HEK293 (cell line): ENCODE measurements around the gene CASP7.

Experiments used
- CTCF ChIA-PET: fragments of 350-600 bp; formaldehyde crosslinking; extraction: SDS; loops from one replicate; lab custom pipeline; 2021; ENCODE audit warnings: antibody characterized with exemption; lab: Yijun Ruan, JAX
- POLR2A ChIA-PET: fragments of 300-600 bp; formaldehyde crosslinking; extraction: SDS; loops from one replicate; lab custom pipeline; 2020; ENCODE audit warnings: antibody characterized with exemption, inconsistent platforms; lab: Yijun Ruan, JAX
- H3K27ac ChIP-seq: fragments of 200-500 bp; sonication (Bioruptor generic); 2 replicates; pipeline ENCODE4 v1.5.1; 2014; ENCODE audit warnings: low read depth, low read length, control low read depth, inconsistent platforms; ENCODE audit errors: extremely low read depth
- H3K36me3 ChIP-seq, 2 experiments: fragments of 200-500 bp in 1 of 2; sonication (Bioruptor generic) in 1 of 2; 1 replicate in 1 of 2; 2 replicates in 1 of 2; pipeline ENCODE4 v1.5.1; 2014 to 2017; ENCODE audit warnings: inconsistent platforms in 2 of 2, low read length in 2 of 2; ENCODE audit not compliant: control insufficient read depth in 2 of 2, insufficient read depth in 1 of 2
- H3K4me1 ChIP-seq: fragments of 200-500 bp; sonication (Bioruptor generic); 2 replicates; pipeline ENCODE4 v1.5.1; 2014; ENCODE audit warnings: mild to moderate bottlenecking, low read length, inconsistent platforms; ENCODE audit not compliant: control insufficient read depth, insufficient read depth
- H3K4me3 ChIP-seq: 2 replicates; pipeline ENCODE4 v1.5.1; 2011; ENCODE audit warnings: low read depth, mild to moderate bottlenecking, control low read depth, low read length, moderate library complexity
- H3K9me3 ChIP-seq: fragments of 200-500 bp; sonication (Bioruptor generic); 2 replicates; pipeline ENCODE4 v1.5.1; 2014; ENCODE audit warnings: low read depth, low read length, inconsistent platforms; ENCODE audit not compliant: control insufficient read depth, insufficient read depth
- EGR2 ChIP-seq: fragments of 450-650 bp; formaldehyde crosslinking; IDR thresholded peaks from 2 replicates; pipeline ENCODE4 v1.5.1; 2016; ENCODE audit warnings: low read depth, missing biosample characterization, missing genetic modification characterization
- FEZF1 ChIP-seq: fragments of 450-650 bp; formaldehyde crosslinking; IDR thresholded peaks from 2 replicates; pipeline ENCODE4 v1.5.1; 2016; ENCODE audit warnings: missing biosample characterization, missing genetic modification characterization
- GLI2 ChIP-seq: fragments of 450-650 bp; formaldehyde crosslinking; IDR thresholded peaks from 2 replicates; pipeline ENCODE4; 2017; ENCODE audit warnings: missing biosample characterization, missing genetic modification characterization, low read depth, borderline replicate concordance
- GLI4 ChIP-seq: fragments of 450-650 bp; formaldehyde crosslinking; IDR thresholded peaks from 2 replicates; pipeline ENCODE4 v1.5.1; 2016; ENCODE audit warnings: missing biosample characterization, missing genetic modification characterization
- KLF16 ChIP-seq: fragments of 450-650 bp; formaldehyde crosslinking; IDR thresholded peaks from 2 replicates; pipeline ENCODE4 v1.5.1; 2017; ENCODE audit warnings: missing biosample characterization, missing genetic modification characterization
- KLF7 ChIP-seq: fragments of 450-650 bp; formaldehyde crosslinking; IDR thresholded peaks from 2 replicates; pipeline ENCODE4 v1.5.1; 2016; ENCODE audit warnings: missing biosample characterization, missing genetic modification characterization, borderline replicate concordance
- SCRT1 ChIP-seq: fragments of 450-650 bp; formaldehyde crosslinking; IDR thresholded peaks from 2 replicates; pipeline ENCODE4 v1.5.1; 2016; ENCODE audit warnings: missing biosample characterization, missing genetic modification characterization, borderline replicate concordance
- SCRT2 ChIP-seq: fragments of 450-650 bp; formaldehyde crosslinking; IDR thresholded peaks from 2 replicates; pipeline ENCODE4 v1.5.1; 2016; ENCODE audit warnings: missing biosample characterization, missing genetic modification characterization
- SETDB1 ChIP-seq: IDR thresholded peaks from one replicate; pipeline ENCODE4 v1.6.1; 2017; ENCODE audit warnings: mild to moderate bottlenecking, low read length, moderate library complexity, mixed read lengths; ENCODE audit not compliant: insufficient read length
- SP7 ChIP-seq: fragments of 450-650 bp; formaldehyde crosslinking; IDR thresholded peaks from 2 replicates; pipeline ENCODE4 v1.5.1; 2016; ENCODE audit warnings: missing biosample characterization, missing genetic modification characterization
- TRIM28 ChIP-seq: IDR thresholded peaks from 2 replicates; pipeline ENCODE4 v1.6.1; 2011; ENCODE audit warnings: low read length, control low read depth, borderline replicate concordance
- YY2 ChIP-seq: fragments of 450-650 bp; formaldehyde crosslinking; IDR thresholded peaks from 2 replicates; pipeline ENCODE4 v1.5.1; 2016; ENCODE audit warnings: missing biosample characterization, missing genetic modification characterization
- ZBTB17 ChIP-seq: fragments of 450-650 bp; formaldehyde crosslinking; IDR thresholded peaks from 2 replicates; pipeline ENCODE4 v1.5.1; 2016; ENCODE audit warnings: missing biosample characterization, missing genetic modification characterization
- ZBTB20 ChIP-seq: fragments of 450-650 bp; formaldehyde crosslinking; IDR thresholded peaks from 2 replicates; pipeline ENCODE4 v1.5.1; 2016; ENCODE audit warnings: missing biosample characterization, missing genetic modification characterization
- ZFP69B ChIP-seq: fragments of 450-650 bp; formaldehyde crosslinking; IDR thresholded peaks from 2 replicates; pipeline ENCODE4 v1.5.1; 2016; ENCODE audit warnings: missing biosample characterization, missing genetic modification characterization
- ZNF10 ChIP-seq: fragments of 450-650 bp; formaldehyde crosslinking; IDR thresholded peaks from 2 replicates; pipeline ENCODE4 v1.5.1; 2017; ENCODE audit warnings: missing biosample characterization, missing genetic modification characterization
- ZNF112 ChIP-seq: fragments of 450-650 bp; formaldehyde crosslinking; IDR thresholded peaks from 2 replicates; pipeline ENCODE4 v1.5.0; 2017; ENCODE audit warnings: missing biosample characterization, missing genetic modification characterization
- ZNF132 ChIP-seq: fragments of 450-650 bp; formaldehyde crosslinking; IDR thresholded peaks from 2 replicates; pipeline ENCODE4 v1.5.1; 2017; ENCODE audit warnings: missing biosample characterization, missing genetic modification characterization, borderline replicate concordance
- ZNF23 ChIP-seq: fragments of 450-650 bp; formaldehyde crosslinking; IDR thresholded peaks from 2 replicates; pipeline ENCODE4 v1.5.1; 2016; ENCODE audit warnings: missing biosample characterization, missing genetic modification characterization, borderline replicate concordance
- ZNF302 ChIP-seq: fragments of 450-650 bp; formaldehyde crosslinking; IDR thresholded peaks from 2 replicates; pipeline ENCODE4 v1.5.1; 2016; ENCODE audit warnings: missing biosample characterization, missing genetic modification characterization, low read depth
- ZNF324 ChIP-seq: fragments of 450-650 bp; formaldehyde crosslinking; IDR thresholded peaks from 2 replicates; pipeline ENCODE4 v1.5.1; 2016; ENCODE audit warnings: missing biosample characterization, missing genetic modification characterization
- ZNF530 ChIP-seq: fragments of 450-650 bp; formaldehyde crosslinking; IDR thresholded peaks from 2 replicates; pipeline ENCODE4 v1.5.1; 2016; ENCODE audit warnings: low read depth, missing biosample characterization, missing genetic modification characterization
- ZNF558 ChIP-seq: fragments of 450-650 bp; formaldehyde crosslinking; IDR thresholded peaks from 2 replicates; pipeline ENCODE4 v1.5.1; 2016; ENCODE audit warnings: missing biosample characterization, missing genetic modification characterization
- ZNF623 ChIP-seq: fragments of 450-650 bp; formaldehyde crosslinking; IDR thresholded peaks from 2 replicates; pipeline ENCODE4 v1.5.1; 2016; ENCODE audit warnings: missing biosample characterization, missing genetic modification characterization
- ZNF629 ChIP-seq: fragments of 450-650 bp; formaldehyde crosslinking; IDR thresholded peaks from 2 replicates; pipeline ENCODE4 v1.5.1; 2017; ENCODE audit warnings: missing biosample characterization, missing genetic modification characterization
- ZNF677 ChIP-seq: fragments of 450-650 bp; IDR thresholded peaks from 2 replicates; pipeline ENCODE4 v1.5.0; 2018; ENCODE audit warnings: missing biosample characterization, mild to moderate bottlenecking, missing genetic modification characterization, moderate library complexity
- ZNF785 ChIP-seq: fragments of 450-650 bp; formaldehyde crosslinking; IDR thresholded peaks from 2 replicates; pipeline ENCODE4 v1.5.1; 2016; ENCODE audit warnings: missing biosample characterization, missing genetic modification characterization
- ZNF837 ChIP-seq: fragments of 450-650 bp; formaldehyde crosslinking; IDR thresholded peaks from 2 replicates; pipeline ENCODE4 v1.5.1; 2016; ENCODE audit warnings: missing biosample characterization, missing genetic modification characterization
- TF ChIP-seq, protein P1 (sequence below): fragments of 450-650 bp; formaldehyde crosslinking; IDR thresholded peaks from 2 replicates; pipeline ENCODE4 v1.5.1; 2016; ENCODE audit warnings: missing biosample characterization, missing genetic modification characterization
- TF ChIP-seq, protein P2 (sequence below): fragments of 450-650 bp; formaldehyde crosslinking; IDR thresholded peaks from 2 replicates; pipeline ENCODE4 v1.5.1; 2017; ENCODE audit warnings: missing biosample characterization, missing genetic modification characterization
- TF ChIP-seq, protein P3 (sequence below): fragments of 450-650 bp; formaldehyde crosslinking; IDR thresholded peaks from 2 replicates; pipeline ENCODE4 v1.5.1; 2016; ENCODE audit warnings: missing biosample characterization, missing genetic modification characterization, borderline replicate concordance

Gene CASP7

DNA sequence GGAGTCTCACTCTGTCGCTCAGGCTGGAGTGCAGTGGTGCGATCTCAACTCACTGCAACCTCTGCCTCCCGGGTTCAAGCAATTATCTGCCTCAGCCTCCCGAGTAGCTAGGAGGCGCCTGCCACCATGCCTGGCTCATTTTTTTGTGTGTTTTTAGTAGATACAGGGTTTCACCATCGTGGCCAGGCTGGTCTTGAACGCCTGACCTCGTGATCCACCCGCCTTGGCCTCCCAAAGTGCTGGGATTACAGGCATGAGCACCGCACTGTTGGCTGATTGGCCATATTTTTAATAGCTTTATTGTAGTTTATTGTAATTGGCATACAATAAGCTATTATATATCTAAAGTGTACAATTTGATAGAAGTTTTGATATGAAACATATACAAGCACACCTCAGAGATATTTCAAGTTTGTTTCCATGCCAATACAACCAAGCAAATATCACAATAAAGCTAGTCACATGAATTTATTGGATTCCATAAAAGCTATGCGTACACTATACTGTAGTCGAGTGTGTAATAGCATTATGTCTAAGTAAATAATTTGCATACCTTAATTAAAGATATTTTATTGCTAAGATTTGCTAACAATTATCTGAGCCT is 77.3 kb downstream of the CASP7 start:
- ChIA-PET POLR2A (no interaction called here), CTCF (no interaction called here)
- H3K9me3 ChIP-seq = no peaks in the 10 kb centered on the region
- H3K4me1 ChIP-seq = no peaks in the 10 kb centered on the region
- no peak for TF ChIP-seq ZBTB17 (tag by site-specific recombination)
- TF ChIP-seq, protein P1, sequence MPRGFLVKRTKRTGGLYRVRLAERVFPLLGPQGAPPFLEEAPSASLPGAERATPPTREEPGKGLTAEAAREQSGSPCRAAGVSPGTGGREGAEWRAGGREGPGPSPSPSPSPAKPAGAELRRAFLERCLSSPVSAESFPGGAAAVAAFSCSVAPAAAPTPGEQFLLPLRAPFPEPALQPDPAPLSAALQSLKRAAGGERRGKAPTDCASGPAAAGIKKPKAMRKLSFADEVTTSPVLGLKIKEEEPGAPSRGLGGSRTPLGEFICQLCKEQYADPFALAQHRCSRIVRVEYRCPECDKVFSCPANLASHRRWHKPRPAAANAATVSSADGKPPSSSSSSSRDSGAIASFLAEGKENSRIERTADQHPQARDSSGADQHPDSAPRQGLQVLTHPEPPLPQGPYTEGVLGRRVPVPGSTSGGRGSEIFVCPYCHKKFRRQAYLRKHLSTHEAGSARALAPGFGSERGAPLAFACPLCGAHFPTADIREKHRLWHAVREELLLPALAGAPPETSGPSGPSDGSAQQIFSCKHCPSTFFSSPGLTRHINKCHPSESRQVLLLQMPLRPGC (tag by site-specific recombination) = no peak
- TF ChIP-seq ZNF530 (tag by site-specific recombination) = no peak
- no peak for TF ChIP-seq ZNF837 (tag by site-specific recombination)
- TF ChIP-seq ZNF23 (tag by site-specific recombination) = no peak
- TF ChIP-seq FEZF1 (tag by site-specific recombination) = no peak
- no peak for TF ChIP-seq ZNF677 (tag by site-specific recombination)
- no peak for TF ChIP-seq ZNF785
- TF ChIP-seq ZNF558 (tag by site-specific recombination) = no peak
- no peak for TF ChIP-seq ZNF112 (tag by site-specific recombination)
- TF ChIP-seq ZNF302 (tag by site-specific recombination) = no peak
- TF ChIP-seq SCRT2 (tag by site-specific recombination) = no peak
- TF ChIP-seq ZFP69B (tag by site-specific recombination) = no peak
- no peak for TF ChIP-seq ZNF324 (tag by site-specific recombination)
- no peak for TF ChIP-seq TRIM28
- no peak for TF ChIP-seq EGR2 (tag by site-specific recombination)
- TF ChIP-seq, protein P2, sequence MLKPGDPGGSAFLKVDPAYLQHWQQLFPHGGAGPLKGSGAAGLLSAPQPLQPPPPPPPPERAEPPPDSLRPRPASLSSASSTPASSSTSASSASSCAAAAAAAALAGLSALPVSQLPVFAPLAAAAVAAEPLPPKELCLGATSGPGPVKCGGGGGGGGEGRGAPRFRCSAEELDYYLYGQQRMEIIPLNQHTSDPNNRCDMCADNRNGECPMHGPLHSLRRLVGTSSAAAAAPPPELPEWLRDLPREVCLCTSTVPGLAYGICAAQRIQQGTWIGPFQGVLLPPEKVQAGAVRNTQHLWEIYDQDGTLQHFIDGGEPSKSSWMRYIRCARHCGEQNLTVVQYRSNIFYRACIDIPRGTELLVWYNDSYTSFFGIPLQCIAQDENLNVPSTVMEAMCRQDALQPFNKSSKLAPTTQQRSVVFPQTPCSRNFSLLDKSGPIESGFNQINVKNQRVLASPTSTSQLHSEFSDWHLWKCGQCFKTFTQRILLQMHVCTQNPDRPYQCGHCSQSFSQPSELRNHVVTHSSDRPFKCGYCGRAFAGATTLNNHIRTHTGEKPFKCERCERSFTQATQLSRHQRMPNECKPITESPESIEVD = no peak
- TF ChIP-seq ZNF623 (tag by site-specific recombination) = no peak
- no peak for TF ChIP-seq SETDB1
- no peak for TF ChIP-seq ZNF629
- no peak overlapping the region for H3K27ac ChIP-seq
- no peak overlapping the region for H3K4me3 ChIP-seq
- no peaks in the 10 kb centered on the region for H3K36me3 ChIP-seq

DNA sequence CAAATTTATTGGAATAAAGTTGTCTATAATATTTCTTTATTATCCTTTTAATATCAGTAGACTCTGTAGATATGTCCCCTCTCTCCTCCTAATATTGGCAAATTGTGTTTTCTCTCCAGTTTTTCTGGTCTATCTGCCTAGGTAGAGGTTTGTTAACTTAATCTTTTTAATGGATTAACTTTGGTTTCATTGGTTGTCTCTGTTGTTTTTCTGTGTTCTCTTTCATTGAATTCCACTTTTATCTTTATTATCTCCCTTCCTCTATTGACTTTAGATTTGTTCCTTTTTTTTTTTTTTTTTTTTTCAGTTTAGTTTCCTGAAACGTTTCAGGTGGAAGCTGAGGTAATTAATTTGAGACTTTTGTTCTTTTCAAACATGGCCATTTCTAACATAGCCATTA is 82.4 kb downstream of the CASP7 start:
- CTCF ChIA-PET = interaction anchor here (0.6 to 0.7 kb wide), 2 partner anchors 8 to 169 kb away, joined by 3 to 5 read pairs; no protein-coding TSS in a partner anchor
- no peaks in the 10 kb centered on the region for H3K9me3 ChIP-seq
- no peak overlapping the region for H3K27ac ChIP-seq
- TF ChIP-seq, protein P3, sequence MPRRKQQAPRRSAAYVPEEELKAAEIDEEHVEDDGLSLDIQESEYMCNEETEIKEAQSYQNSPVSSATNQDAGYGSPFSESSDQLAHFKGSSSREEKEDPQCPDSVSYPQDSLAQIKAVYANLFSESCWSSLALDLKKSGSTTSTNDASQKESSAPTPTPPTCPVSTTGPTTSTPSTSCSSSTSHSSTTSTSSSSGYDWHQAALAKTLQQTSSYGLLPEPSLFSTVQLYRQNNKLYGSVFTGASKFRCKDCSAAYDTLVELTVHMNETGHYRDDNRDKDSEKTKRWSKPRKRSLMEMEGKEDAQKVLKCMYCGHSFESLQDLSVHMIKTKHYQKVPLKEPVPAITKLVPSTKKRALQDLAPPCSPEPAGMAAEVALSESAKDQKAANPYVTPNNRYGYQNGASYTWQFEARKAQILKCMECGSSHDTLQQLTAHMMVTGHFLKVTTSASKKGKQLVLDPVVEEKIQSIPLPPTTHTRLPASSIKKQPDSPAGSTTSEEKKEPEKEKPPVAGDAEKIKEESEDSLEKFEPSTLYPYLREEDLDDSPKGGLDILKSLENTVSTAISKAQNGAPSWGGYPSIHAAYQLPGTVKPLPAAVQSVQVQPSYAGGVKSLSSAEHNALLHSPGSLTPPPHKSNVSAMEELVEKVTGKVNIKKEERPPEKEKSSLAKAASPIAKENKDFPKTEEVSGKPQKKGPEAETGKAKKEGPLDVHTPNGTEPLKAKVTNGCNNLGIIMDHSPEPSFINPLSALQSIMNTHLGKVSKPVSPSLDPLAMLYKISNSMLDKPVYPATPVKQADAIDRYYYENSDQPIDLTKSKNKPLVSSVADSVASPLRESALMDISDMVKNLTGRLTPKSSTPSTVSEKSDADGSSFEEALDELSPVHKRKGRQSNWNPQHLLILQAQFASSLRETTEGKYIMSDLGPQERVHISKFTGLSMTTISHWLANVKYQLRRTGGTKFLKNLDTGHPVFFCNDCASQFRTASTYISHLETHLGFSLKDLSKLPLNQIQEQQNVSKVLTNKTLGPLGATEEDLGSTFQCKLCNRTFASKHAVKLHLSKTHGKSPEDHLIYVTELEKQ (tag by site-specific recombination) = no peak
- TF ChIP-seq ZNF623 (tag by site-specific recombination) = no peak
- TF ChIP-seq KLF7 (tag by site-specific recombination) = no peak
- TF ChIP-seq SP7 = no peak
- no peak for TF ChIP-seq SCRT1 (tag by site-specific recombination)
- TF ChIP-seq GLI4 = no peak
- TF ChIP-seq ZBTB20 = no peak
- no peak for TF ChIP-seq ZNF10 (tag by site-specific recombination)
- no peak for TF ChIP-seq KLF16 (tag by site-specific recombination)
- no peak for TF ChIP-seq ZNF132 (tag by site-specific recombination)
- TF ChIP-seq GLI2 = no peak
- TF ChIP-seq YY2 (tag by site-specific recombination) = no peak
- no peaks in the 10 kb centered on the region for H3K4me1 ChIP-seq
- no peak overlapping the region for H3K4me3 ChIP-seq
- POLR2A ChIA-PET = no interaction called here
- H3K36me3 ChIP-seq = no peaks in the 10 kb centered on the region
